GM18517 (cell line): ENCODE data around the gene DDX23.
"Not testable (repeated sequence)": the region's sequence is repeated elsewhere in the genome, so short reads cannot be mapped to it uniquely, and the experiment has no call there.

ENCODE experiments used
- ATAC-seq: cut with Tn5 transposase; IDR thresholded peaks from one replicate; pipeline ENCODE4 v1.9.1; 2021; ENCODE audit warnings: mild to moderate bottlenecking, moderate library complexity; ENCODE audit not compliant: unreplicated experiment

Gene DDX23

DNA sequence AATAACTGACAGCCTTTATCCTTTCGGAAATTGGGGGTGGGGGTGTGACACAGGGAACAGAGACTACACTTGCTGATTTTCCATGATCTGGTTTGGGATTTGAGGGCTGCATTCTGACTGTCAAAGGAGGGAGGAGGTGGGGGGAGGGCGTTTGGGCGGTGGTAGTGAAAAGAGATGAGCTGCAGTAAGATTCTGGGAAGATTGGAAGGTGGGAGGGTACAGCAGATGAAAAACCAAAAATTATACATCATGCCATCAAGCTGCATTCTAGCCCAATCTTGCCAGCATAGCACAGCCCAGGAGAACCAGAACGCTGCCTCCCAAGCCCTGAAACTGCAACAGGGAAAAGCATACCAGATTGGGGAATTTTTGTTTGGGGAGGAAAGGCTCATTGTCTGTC, 11.3 kb upstream of the DDX23 start:
- no peak for ATAC-seq

DNA sequence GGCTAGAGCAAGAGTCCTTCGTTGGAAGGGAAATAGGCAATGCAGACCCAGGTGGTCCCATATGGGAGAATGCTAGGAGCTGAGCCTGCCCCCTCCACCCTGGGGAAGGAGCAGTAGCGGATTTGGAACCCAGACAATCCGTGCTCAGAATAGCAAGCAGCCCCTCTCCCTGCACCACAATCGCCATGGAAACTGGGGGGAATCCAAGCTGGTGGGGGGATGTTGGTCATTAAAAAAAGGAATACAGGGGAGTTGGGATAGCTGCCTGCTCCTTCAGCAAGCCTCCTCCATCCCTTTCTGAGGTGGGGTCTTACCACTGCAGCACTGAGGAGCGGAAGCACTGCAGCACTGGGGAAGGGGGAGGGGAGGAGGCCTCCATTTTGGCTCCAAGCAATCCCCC, 10.8 kb upstream of the DDX23 start:
- no peak for ATAC-seq

DNA sequence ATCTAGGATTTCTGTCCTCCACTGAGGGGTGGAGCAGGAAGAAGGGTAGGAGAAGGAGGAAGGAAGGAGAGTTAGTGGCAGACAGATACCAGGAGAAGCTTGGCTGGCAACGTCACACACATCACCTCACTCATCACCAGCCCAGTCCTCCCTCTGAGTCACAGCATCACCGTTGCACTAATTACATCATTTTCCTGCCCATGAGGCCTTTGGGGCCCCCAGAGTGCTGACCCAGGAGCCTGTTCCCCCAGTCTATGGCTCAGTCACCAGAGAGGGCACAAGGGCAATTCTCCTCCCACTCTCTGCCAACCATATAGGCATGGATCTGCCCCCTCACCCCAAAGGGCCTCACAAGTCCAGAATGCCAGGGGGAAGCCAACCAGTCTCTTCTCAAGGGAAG, 9.1 kb upstream of the DDX23 start:
- ATAC-seq = no peak

DNA sequence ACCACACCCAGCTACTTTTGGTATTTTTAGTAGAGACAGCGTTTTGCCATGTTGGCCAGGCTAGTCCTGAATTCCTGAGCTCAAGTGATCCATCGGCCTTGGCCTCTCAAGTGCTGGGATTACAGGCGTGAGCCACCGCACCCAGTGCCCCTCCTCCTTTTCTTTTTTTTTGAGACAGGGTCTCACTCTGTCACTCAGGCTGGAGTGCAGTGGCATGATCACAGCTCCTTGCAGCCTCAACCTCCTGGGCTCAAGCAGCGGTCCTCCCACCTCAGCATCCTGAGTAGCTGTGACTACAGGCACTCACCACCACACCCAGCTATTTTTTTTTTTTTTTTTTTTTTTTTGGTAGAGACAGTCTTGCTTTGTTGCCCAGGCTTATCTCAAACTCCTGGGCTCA, 8.3 kb upstream of the DDX23 start:
- not testable (repeated sequence) for ATAC-seq

DNA sequence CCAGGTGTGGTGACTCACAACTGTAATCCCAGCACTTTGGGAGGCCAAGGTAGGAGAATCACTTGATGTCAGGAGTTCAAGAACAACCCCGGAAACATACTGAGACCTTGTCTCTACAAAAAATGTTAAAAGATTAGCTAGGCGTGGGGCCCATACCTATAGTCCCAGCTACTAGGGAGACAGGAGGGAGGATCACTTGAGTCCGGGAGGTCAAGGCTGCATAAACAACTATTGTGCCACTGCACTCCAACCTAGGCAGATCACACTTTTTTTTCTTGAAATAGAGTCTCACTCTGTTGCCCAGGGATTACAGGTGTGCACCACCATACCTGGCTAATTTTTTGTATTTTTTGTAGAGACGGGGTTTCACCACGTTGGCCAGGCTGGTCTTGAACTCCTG, 7.6 kb upstream of the DDX23 start:
- ATAC-seq = no peak

DNA sequence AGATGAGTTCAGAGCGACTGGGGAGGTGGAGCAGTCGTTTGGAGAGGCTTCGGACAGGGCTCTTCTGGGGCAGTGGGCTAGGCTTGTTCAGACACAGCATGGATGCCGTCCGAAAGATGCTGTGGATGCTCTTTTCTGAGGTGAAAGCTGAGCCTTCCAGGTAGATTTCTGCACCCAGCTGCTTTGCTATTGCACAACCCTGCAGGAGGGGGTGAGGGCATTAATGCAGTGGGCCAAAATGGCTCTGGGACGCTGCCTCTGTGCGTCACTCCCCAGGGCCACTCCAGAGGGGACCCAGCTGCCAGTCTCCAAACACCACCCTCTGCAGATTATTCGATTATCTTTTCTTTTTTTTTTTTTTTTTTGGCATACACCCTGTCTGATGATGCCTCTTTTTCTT, 6.1 kb upstream of the DDX23 start:
- no peak for ATAC-seq

DNA sequence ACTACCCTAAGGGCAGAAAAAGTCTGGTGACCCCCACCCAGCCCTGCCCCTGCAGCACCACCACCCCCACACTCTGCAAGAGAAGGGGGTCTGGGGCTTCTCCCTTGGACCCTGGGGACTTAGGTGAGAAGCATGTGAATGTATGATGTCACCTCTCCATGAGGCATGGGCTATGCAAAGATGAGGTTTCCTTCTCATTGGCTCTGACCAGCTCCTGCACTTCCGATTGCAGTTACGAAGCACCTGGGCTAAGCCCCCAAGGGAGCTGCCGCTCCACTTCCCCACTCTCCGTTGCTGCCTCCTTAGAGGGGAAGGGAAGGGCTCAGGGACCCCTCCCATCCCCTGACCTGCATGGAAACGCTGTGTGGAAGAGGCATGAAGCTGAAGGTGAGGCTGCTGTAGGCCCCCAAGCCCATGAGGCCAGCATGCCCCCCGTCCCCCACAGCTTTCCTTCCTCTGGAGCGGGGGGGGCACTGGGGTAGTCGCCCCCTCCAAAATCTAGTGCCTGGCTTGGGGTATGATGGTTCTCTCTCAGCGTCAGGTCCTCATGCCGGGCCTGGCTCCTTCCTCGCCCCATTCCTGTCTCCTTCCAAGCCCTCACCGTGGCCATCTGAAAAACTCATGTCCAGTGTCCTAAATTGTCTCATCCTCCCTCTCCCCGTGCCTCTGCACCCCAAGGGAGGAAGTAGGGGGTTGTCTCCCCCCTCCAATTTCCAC, 5.5 kb upstream of the DDX23 start:
- ATAC-seq = no peak

DNA sequence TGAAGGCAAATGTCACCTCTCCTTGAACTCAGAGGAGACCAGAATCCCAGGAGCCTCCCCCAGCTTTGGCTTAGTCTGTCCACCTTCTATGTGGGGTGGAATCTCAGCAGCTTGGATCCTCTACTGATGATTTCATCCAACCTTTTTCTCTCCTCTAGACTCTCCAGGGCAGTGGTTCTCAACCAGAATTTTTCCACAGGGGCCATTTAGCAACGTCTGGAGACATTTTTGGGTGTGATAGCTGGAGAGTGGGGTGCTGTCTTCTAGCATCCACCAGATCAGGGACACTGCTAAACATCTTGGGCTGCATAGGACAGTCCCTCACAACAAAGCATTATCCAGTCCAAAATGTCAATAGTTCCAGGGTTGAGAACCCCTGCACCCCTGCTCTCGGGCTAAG, 4.4 kb upstream of the DDX23 start:
- ATAC-seq = no peak

DNA sequence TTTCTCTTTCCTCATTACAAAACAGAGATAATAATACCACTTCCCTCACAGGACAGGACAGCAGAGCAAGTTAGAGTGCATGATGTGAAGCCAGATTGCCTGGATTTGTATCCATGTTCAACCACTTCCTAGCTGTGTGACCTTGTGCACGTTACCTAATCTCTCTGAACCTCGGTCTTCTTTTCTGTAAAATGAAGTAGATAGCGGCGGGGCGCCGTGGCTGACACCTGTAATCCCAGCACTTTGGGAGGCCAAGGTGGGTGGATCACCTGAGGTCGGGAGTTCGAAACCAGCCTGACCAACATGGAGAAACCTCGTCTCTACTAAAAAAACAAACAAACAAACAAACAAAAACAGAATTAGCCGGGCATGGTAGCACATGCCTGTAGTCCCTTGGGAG, 3.0 kb upstream of the DDX23 start:
- not testable (repeated sequence) for ATAC-seq

DNA sequence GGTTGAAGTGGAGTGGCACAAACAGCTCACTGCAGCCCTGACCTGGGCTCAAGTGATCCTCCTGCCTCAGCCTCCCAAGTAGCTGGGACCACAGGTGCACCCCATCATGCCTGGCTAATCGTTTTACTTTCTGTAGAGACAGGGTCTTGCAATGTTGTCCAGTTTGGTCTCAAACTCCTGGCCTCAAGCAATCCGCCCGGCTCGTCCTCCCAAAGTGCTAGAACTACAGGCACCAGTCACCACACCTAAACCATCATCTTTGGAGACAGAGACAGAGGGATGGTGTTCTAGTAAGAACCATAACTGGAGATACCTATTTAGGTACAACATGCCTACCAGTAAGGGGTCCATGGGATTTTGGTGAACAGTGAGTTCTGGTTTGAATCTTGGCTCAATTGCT, 2.5 kb upstream of the DDX23 start:
- no peak for ATAC-seq

DNA sequence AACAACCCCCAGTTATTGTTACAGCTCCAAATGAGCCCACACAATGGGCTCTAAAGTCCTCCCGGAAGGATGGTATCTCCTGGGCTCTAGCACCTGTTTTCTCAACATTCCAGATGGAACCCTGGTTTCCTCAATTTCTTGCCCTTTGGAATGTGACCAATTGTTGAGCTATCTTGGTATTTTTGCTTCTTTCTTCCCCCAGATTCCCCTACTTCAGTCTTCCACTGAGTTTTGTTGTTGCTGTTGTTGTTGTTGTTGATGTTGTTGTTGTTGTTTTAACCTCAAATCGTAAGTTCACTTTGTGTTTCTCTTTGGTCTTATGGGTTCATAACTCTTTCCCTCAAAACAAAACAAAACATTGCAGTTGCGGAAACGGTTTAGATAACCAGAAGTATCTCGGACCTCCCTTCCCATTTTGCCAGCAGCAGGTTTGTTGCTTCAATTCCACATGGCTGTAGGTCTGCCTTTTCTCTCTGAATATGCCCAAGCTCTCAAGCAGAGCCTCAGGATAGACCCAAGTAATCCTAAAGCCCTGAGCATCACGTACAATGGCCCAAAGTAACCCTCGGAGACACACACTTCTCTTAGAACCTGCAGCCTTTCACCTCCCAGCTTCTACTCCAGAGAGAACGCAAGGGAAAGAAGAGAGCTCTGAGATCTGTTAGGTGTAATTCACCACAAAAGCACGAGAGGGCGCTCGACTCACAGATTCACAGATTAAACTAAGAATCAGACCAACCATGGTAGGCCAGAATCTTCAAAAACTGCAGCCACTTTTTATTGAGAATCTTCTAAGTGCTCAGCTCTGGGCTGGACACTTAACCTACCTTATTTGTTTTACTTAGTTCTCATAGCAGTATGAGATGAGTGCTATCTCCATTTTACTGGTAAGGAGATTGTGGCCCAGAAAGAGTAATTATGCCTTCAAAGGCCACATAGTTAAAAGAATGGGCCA, 1.0 kb upstream of the DDX23 start:
- peak; percentile 63 for ATAC-seq

DNA sequence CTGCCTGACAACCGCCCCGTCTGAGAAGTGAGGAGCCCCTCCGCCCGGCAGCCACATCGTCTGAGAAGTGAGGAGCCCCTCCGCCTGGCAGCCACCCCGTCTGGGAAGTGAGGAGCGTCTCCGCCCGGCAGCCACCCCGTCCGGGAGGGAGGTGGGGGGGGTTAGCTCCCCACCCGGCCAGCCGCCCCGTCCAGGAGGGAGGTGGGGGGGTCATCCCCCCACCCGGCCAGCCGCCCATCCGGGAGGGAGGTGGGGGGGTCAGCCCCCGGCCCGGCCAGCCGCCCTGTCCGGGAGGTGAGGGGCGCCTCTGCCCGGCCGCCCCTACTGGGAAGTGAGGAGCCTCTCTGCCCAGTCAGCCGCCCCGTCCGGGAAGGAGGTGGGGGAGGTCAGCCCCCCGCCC, 9.9 kb downstream of the DDX23 start:
- ATAC-seq = not testable (repeated sequence)

DNA sequence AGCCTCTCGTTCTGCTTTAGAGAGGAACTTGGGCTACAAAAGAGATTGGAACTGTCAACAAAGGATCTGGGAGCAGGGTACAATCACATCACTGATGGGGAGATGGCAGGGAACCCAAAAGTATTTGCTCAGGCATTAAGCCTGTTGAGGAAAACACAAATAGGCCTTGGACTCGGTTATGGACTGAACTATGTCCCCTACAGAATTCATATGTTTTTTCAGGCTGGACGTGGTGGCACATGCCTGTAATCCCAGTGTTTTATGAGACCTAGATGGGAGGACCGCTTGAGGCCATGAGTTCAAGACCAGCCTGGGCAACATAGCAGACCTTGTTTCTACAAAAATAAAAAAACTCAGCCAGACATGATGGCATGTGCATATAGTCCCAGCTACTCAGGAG, 13.9 kb downstream of the DDX23 start:
- no peak for ATAC-seq

DNA sequence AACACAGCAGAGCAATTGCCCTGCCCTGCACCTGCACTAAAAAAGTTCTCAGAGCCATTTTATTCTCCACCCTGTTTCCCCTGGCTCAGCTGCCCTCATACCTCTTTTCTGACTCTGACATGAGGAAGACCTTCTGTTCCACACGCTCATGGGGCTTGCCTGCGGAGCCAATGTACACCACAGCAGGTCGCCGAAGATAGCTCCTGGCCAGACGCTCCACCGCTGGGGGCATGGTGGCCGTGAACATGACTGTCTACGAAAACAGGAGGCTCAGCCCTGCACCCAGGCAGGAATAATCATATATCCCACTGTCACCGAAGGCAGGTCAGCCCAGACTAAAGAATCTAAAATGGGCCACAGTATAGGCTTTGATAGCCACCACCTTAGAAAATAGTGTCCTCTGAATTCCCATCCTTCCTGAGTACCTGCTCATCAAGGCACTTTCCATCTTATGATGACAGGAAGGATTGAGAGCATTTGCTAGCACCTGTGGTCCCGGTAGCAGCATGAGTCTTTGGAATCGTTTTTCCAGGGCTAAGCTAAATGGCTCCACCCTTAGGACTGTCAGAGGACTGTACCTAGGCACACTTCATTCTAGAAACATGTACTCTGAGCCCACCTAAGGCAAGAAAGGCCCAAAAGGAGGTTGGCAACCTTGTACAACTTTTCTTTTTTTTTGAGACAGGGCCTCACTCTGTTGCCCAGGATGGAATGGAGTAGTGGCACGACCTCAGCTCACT, 19.5 kb downstream of the DDX23 start:
- ATAC-seq = no peak

DNA sequence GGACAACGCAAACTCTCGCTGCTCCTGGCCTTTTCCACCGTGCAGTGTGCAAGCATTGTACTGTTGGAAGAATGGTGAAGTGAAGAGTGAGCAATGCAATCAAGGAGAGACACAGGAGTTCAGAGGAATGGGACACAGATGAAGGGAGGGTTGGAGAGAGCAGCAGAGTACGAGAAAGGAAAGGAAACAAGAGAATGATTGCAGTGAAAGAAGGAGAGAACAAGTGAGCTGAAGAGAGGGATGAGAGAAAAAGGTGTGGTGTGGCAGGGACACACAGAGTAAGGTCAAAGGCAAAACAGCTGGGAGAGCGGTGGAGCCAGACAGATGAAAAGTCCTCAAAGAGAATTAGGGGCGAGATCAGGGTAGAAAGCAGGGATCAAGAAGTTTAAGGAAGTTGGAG, 20.7 kb downstream of the DDX23 start:
- no peak for ATAC-seq

DNA sequence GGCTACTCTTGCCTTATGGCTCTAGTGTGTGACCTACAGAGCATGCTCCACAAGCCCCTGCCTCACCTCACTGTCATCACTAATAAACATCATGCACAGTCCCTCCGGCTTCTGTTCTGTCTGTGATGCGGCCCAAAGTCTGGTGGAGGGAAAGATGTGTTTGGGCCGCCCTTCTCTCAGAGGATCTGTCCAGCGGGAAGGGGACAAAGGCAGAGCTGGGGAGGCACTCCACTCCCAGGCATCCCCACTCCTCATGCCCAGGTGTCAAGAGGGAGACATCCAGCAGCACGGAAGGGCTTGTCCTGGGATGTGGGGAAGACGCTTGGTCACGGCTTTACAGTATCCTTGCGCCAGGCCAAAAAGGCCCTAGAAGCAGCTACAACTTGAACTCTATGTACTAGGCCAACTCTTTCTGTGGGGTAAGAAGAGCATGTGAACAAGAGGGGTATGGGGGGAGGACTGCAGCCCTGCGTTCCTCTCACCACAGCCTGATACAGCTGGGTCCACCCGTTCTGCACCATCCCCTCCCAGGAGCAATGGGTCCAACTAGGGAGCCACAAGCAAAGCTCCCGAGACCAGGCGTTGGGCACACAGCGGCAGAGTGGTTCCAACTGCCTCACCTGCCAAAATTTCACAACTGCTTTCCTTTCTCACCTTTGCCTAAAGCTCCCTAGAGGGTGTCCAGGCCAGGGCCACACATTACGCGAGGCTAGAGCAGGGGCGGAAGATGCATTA, 23.0 kb downstream of the DDX23 start:
- no peak for ATAC-seq

DNA sequence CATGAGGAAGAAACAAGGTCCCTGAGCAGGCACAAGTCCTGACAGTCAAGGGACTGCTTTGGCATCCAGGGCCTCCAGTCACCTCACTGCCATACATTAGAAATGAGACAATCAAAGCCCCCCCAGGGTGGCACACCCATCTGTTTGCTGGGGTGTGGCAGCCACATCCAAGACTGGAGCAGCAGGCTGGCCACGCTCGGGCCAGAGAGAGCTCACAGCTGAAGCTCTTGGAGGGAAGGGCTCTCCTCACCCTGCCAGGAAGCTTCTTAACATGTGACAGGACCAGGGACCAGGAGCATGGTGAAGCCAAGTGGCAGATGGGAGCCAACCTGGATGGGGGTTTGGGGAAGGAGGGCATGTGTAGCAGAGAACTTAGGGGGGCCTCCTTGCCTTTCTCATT, 23.7 kb downstream of the DDX23 start:
- no peak for ATAC-seq

DNA sequence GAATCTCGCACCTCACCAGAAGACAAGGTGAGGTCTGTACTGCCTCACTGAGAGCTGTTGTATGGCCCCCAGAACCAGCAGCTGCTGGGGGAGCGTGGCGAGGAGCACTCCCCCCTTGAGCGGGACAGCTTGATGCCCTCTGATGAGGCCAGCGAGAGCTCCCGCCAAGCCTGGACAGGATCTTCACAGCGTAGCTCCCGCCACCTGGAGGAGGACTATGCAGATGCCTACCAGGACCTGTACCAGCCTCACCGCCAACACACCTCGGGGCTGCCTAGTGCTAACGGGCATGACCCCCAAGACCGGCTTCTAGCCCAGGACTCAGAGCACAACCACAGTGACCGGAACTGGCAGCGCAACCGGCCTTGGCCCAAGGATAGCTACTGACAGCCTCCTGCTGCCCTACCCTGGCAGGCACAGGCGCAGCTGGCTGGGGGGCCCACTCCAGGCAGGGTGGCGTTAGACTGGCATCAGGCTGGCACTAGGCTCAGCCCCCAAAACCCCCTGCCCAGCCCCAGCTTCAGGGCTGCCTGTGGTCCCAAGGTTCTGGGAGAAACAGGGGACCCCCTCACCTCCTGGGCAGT, 24.4 kb downstream of the DDX23 start:
- ATAC-seq = no peak

DNA sequence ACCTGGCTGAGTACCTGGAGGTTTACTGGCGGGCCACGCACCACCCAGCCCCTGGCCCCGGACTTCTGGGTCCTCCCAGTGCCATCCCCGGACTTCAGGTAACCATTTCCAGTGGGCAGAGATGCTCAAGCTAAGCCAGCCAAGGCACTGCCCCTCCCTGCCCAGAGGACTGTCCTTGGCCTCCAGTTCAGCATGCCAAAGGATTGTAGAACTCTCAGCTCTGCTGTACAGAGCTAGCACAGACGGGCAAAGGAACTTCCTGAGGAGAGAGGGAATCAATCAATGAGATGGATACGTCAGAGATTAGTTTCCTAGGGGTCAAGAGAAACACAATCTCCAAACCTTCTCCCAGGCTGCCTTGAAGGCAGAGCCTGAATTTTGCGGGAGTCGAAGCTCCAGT, 24.9 kb downstream of the DDX23 start:
- no peak for ATAC-seq

DNA sequence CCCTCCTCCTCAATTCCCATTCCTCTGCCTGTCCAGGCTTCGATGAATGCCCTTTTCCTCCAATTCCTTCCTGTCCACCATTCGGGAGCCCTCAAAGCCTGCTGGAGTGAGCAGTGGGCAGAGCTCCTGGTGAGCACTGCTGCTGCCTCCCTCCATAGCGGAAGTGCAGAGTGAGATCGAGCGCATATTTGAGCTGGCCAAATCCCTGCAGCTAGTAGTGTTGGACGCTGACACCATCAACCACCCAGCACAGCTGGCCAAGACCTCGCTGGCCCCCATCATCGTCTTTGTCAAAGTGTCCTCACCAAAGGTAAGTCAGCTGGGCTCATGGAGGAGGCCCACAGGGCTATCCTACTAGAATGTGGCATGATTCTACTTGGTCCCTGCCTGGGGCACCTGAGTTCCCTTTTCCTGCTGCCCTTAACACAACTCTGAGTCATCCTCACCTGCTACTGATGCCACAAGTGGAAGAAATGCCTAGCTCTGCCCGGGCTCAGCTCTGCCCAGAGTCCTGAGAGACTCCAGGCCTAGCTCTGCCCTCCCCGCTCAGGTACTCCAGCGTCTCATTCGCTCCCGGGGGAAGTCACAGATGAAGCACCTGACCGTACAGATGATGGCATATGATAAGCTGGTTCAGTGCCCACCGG, 25.6 kb downstream of the DDX23 start:
- ATAC-seq = no peak
